HEK293 (cell line): Measurements from ENCODE around the gene MVD.
A peak's percentile ranks its signal among the peaks of the same experiment; 100 is the strongest.

Experiments used
- PATZ1 ChIP-seq: fragments of 450-650 bp; formaldehyde crosslinking; IDR thresholded peaks from 2 replicates; pipeline ENCODE4 v1.5.1; 2016; ENCODE audit warnings: missing biosample characterization, missing genetic modification characterization
- TCF7L2 ChIP-seq: IDR thresholded peaks from 2 replicates; pipeline ENCODE4 v1.6.1; 2011; ENCODE audit warnings: low read depth, mild to moderate bottlenecking, inconsistent platforms, low read length, moderate library complexity, borderline replicate concordance
- ZBTB1 ChIP-seq: fragments of 450-650 bp; formaldehyde crosslinking; IDR thresholded peaks from 2 replicates; pipeline ENCODE4 v1.5.1; 2016; ENCODE audit warnings: missing biosample characterization, missing genetic modification characterization
- ZBTB17 ChIP-seq: fragments of 450-650 bp; formaldehyde crosslinking; IDR thresholded peaks from 2 replicates; pipeline ENCODE4 v1.5.1; 2016; ENCODE audit warnings: missing biosample characterization, missing genetic modification characterization
- ZBTB49 ChIP-seq: fragments of 450-650 bp; formaldehyde crosslinking; IDR thresholded peaks from 2 replicates; pipeline ENCODE4 v1.5.1; 2016; ENCODE audit warnings: missing biosample characterization, missing genetic modification characterization, low read depth
- ZBTB7A ChIP-seq: fragments of 450-650 bp; formaldehyde crosslinking; IDR thresholded peaks from 2 replicates; pipeline ENCODE4 v1.5.1; 2016; ENCODE audit warnings: low read depth, missing biosample characterization, missing genetic modification characterization
- ZBTB8A ChIP-seq: fragments of 450-650 bp; formaldehyde crosslinking; IDR thresholded peaks from 2 replicates; pipeline ENCODE4 v1.5.1; 2016; ENCODE audit warnings: missing biosample characterization, missing genetic modification characterization
- ZFP37 ChIP-seq: fragments of 450-650 bp; formaldehyde crosslinking; IDR thresholded peaks from 2 replicates; pipeline ENCODE4 v1.5.1; 2016; ENCODE audit warnings: missing biosample characterization, missing genetic modification characterization
- ZNF146 ChIP-seq: fragments of 450-650 bp; formaldehyde crosslinking; IDR thresholded peaks from 2 replicates; pipeline ENCODE4 v1.5.1; 2016; ENCODE audit warnings: missing biosample characterization, missing genetic modification characterization
- ZNF19 ChIP-seq: fragments of 450-650 bp; formaldehyde crosslinking; IDR thresholded peaks from 2 replicates; pipeline ENCODE4; 2016; ENCODE audit warnings: missing biosample characterization, missing genetic modification characterization, low read depth
- ZNF211 ChIP-seq: fragments of 450-650 bp; formaldehyde crosslinking; IDR thresholded peaks from 2 replicates; pipeline ENCODE4 v1.5.1; 2016; ENCODE audit warnings: low read depth, missing biosample characterization, missing genetic modification characterization
- ZNF223 ChIP-seq: fragments of 450-650 bp; formaldehyde crosslinking; IDR thresholded peaks from 2 replicates; pipeline ENCODE4 v1.5.1; 2016; ENCODE audit warnings: missing biosample characterization, missing genetic modification characterization
- ZNF23 ChIP-seq: fragments of 450-650 bp; formaldehyde crosslinking; IDR thresholded peaks from 2 replicates; pipeline ENCODE4 v1.5.1; 2016; ENCODE audit warnings: missing biosample characterization, missing genetic modification characterization, borderline replicate concordance
- ZNF596 ChIP-seq: fragments of 450-650 bp; IDR thresholded peaks from 2 replicates; pipeline ENCODE4 v1.5.0; 2018; ENCODE audit warnings: missing biosample characterization, mild to moderate bottlenecking, missing genetic modification characterization, moderate library complexity
- ZNF626 ChIP-seq: fragments of 450-650 bp; sonication (Bioruptor Pico); formaldehyde crosslinking; IDR thresholded peaks from 2 replicates; pipeline ENCODE4 v1.5.1; 2018; ENCODE audit warnings: missing biosample characterization, missing genetic modification characterization, inconsistent platforms
- ZNF629 ChIP-seq: fragments of 450-650 bp; formaldehyde crosslinking; IDR thresholded peaks from 2 replicates; pipeline ENCODE4 v1.5.1; 2017; ENCODE audit warnings: missing biosample characterization, missing genetic modification characterization
- ZNF658 ChIP-seq: fragments of 450-650 bp; formaldehyde crosslinking; IDR thresholded peaks from 2 replicates; pipeline ENCODE4; 2016; ENCODE audit warnings: missing biosample characterization, missing genetic modification characterization
- ZNF837 ChIP-seq: fragments of 450-650 bp; formaldehyde crosslinking; IDR thresholded peaks from 2 replicates; pipeline ENCODE4 v1.5.1; 2016; ENCODE audit warnings: missing biosample characterization, missing genetic modification characterization
- TF ChIP-seq, protein P1 (sequence below): fragments of 450-650 bp; formaldehyde crosslinking; conservative IDR thresholded peaks from 2 replicates; pipeline ENCODE4 v1.5.1; 2016; ENCODE audit warnings: low read depth, missing biosample characterization, missing genetic modification characterization
- TF ChIP-seq, protein P2 (sequence below): sonication (generic); formaldehyde crosslinking; IDR thresholded peaks from 2 replicates; pipeline ENCODE4 v1.8.1; 2022; ENCODE audit warnings: mild to moderate bottlenecking, moderate library complexity, missing genetic modification reagents

The MVD gene

DNA sequence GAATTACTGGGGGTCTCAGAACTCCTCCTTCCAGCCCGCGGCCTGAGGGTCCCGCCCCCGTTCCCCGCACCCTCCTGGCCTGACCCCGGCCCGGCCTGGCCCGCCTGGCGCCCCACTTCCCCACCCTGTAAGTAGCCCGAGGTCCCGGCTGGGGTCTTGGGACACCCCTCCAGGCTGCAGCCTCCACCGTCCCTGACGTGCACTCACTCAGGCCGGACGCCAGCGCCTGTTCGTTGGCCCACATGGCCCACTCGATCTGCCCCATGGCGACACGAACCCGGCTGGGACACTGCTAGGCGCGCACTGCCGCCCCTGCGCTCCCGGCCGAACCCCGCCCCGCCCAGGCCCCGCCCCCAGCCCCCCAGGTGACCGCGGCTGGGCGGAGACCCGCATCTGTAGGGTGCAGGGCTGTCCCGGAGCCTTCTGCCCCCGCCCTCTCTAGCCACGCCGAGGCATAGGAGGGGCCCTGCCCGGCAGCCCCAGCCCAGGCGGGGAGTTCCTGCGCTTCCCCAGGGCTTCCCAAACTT lies 12.1 kb downstream of the MVD start, which contains the start of gene CYBA (continued):
- TF ChIP-seq ZNF626 (tag by site-specific recombination) (no peak), ZNF596 (tag by site-specific recombination) (no peak), ZBTB7A (peak; percentile 5; the same call in 1 of the 2 replicates), ZNF211 (no peak), ZBTB1 (tag by site-specific recombination) (no peak), ZBTB49 (tag by site-specific recombination) (no peak), ZNF146 (no peak), ZNF223 (tag by site-specific recombination) (no peak), ZNF23 (tag by site-specific recombination) (no peak), ZNF19 (no peak), TCF7L2 (no peak), ZBTB8A (peak; percentile 44; the same call in 1 of the 2 replicates), ZFP37 (tag by site-specific recombination) (0 out of 2 replicates have a peak, but pooled peaks have one; percentile 28), ZNF658 (tag by site-specific recombination) (no peak), ZNF837 (tag by site-specific recombination) (no peak), PATZ1 (tag by site-specific recombination) (peak; percentile 30), ZNF629 (tag by site-specific recombination) (0 out of 2 replicates have a peak, but pooled peaks have one; percentile 10), ZBTB17 (tag by site-specific recombination) (no peak)
- TF ChIP-seq, protein P1, sequence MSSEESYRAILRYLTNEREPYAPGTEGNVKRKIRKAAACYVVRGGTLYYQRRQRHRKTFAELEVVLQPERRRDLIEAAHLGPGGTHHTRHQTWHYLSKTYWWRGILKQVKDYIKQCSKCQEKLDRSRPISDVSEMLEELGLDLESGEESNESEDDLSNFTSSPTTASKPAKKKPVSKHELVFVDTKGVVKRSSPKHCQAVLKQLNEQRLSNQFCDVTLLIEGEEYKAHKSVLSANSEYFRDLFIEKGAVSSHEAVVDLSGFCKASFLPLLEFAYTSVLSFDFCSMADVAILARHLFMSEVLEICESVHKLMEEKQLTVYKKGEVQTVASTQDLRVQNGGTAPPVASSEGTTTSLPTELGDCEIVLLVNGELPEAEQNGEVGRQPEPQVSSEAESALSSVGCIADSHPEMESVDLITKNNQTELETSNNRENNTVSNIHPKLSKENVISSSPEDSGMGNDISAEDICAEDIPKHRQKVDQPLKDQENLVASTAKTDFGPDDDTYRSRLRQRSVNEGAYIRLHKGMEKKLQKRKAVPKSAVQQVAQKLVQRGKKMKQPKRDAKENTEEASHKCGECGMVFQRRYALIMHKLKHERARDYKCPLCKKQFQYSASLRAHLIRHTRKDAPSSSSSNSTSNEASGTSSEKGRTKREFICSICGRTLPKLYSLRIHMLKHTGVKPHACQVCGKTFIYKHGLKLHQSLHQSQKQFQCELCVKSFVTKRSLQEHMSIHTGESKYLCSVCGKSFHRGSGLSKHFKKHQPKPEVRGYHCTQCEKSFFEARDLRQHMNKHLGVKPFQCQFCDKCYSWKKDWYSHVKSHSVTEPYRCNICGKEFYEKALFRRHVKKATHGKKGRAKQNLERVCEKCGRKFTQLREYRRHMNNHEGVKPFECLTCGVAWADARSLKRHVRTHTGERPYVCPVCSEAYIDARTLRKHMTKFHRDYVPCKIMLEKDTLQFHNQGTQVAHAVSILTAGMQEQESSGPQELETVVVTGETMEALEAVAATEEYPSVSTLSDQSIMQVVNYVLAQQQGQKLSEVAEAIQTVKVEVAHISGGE (tag by site-specific recombination) = peak; percentile 29; the same call in 1 of the 2 replicates
- TF ChIP-seq, protein P2, sequence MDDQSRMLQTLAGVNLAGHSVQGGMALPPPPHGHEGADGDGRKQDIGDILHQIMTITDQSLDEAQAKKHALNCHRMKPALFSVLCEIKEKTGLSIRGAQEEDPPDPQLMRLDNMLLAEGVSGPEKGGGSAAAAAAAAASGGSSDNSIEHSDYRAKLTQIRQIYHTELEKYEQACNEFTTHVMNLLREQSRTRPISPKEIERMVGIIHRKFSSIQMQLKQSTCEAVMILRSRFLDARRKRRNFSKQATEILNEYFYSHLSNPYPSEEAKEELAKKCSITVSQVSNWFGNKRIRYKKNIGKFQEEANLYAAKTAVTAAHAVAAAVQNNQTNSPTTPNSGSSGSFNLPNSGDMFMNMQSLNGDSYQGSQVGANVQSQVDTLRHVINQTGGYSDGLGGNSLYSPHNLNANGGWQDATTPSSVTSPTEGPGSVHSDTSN (CRISPR knock-in tag) = peak; percentile 40; the same call in 1 of the 2 replicates
